HTERT RPE-1 (cell line): Measurements from ENCODE around the gene USP34.

Experiments used
- in situ Hi-C: fragments of 300-500 bp; cut with MboI; formaldehyde crosslinking; loops from 4 replicates; pipeline ENCODE4 v1.14.3; 2020; ENCODE audit warnings: low sequenced_read_pairs

USP34 gene

DNA sequence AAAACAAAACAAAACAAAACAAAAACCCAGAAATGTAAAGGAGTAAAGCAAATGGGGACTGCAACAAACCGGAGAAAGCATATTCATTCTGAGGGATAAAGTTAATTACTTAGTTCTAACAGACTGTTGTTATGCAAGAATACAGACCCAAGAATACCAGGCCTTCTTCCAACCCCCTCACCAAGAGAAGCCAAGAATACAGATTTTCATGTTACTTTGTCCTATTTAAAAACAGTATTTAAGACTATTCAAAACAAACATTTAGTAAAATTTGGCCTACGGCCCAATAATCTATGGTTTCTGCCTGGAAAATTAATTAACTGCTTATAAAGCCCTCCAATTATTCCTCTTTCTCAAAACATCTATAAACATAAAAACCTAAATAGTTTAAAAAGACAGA is 91.4 kb downstream of the USP34 start:
- in situ Hi-C loops, result no loop called here

DNA sequence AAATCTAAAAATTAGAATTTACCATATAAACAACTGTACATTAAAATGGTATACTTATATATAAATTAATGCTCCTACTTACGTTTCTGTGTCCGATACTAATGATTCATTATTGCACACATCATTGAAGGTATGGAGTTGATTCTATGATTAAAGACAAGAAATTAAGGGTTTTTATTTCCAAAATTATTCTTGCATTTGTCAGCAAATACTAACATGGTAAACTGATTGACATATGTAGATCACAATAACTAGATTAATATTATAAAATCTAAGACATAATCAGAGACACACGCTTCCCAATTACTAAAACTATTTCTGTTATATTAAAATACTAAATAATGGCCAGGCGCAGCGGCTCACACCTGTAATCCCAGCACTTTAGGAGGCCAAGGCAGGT is 92.6 kb downstream of the USP34 start:
- in situ Hi-C loops, result no loop called here

DNA sequence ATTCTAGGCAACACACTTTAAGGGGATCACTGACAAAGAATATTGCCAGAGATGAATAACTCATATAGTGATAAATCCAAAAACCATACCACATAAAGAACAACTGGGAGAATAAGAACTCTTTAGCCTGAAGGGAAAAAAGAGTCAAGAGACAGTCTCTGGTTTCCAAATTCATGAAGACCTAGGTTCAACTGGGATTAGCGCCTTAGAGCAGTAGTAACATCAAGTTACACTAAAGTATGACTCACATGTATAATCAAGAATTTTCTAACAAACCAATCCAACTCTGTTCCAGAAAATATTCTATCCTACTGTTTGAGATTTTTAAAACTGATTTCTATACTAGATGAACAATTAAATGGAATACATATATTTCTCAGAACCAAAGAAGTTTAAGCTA is 93.8 kb downstream of the USP34 start:
- in situ Hi-C loops, result no loop called here

DNA sequence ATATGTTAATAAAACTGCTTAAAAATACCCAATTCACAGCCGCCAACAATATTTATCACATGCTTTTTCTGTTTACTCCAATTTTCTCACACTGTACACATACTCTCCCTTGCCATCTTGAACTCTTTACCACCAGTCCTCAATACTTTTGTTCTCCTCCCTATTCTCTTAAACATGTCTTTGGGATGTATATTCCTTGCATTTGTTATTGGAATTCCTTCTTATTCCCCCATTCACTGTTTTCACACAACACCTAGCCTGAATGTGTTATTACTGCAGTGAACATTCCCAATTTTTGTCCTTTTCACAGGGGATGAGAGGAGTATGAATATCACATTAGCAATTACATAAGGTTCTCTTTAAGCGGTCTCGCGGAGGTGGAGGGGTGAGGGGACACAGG is 94.7 kb downstream of the USP34 start:
- in situ Hi-C loops, result no loop called here

DNA sequence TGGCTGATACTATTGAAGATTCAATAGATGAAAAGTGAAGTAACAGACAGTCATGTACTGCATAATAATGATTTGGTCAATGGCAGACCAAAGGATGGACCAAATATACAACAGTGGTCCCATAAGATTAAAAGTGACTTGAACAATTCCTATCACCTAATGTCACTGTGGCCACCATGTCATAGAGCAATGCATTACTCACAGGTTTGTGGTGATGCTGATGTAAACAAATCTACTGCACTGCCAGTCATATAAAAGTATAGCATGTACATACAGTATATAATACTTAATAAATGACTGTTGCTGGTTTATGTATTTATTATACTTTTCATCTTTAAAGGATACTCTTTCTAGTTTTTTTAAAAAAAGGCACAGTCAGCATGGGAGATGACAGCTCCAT is 99.9 kb downstream of the USP34 start:
- in situ Hi-C loops, result no loop called here

DNA sequence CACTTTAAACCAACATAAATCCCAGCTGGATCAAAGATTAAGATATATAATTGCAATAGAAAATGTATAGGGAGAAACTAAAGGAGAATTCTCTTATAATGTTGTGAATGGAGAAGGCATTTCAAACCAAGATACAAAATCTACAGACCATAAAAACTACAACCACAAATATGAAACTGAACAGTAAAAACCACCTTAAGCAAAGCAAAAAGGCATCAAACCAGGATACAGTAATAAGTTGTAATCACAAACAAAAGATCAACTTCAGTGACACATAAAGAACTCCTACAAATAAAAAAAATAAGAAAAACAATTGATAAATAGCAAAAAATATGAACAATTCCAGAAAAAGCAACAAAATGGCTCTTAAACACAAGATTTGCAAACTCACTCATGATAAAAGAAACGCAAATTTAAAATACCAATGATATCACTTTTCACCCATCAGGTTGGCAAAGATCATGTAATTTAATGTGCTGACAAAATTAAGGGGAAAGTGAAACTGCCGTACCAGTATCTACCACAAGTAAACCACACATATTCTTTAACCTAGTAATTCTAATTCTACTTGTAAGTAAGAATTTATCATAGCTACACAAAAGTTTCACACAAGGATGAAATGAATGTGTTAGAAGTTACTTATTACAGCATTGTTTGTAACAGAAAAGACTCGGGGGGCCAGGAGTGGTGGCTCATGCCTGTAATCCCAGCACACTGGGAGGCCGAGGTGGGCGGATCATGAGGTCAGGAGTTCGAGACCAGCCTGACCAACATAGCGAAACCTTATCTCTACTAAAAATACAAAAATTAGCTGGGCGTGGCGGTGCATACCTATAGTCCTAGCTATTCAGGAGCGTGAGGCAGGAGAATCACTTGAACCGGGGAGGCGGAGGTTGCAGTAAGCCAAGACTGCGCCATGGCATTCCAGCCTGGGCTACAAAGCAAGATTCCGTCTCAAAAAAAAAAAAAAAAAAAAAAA is 101.9 kb downstream of the USP34 start:
- in situ Hi-C loops, result no loop called here

DNA sequence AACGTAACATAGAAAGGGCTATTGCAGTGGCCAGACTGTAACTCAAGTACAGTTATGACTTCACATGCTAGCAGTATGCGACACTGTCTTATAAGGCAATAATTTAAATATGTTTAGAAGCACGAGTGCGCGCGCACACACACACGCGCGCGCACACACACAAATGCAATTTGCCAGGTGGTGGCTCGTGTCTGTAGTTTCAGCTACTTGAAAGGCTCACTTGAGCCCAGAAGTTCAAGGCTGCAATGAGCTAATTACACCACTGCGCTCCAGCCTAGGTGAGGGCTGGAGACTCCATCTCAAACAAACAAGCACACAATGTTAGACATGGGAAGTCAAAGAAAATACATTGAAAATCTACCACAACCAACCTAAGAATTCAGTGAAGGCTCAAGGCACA is 103.7 kb downstream of the USP34 start:
- in situ Hi-C loops, result no loop called here

DNA sequence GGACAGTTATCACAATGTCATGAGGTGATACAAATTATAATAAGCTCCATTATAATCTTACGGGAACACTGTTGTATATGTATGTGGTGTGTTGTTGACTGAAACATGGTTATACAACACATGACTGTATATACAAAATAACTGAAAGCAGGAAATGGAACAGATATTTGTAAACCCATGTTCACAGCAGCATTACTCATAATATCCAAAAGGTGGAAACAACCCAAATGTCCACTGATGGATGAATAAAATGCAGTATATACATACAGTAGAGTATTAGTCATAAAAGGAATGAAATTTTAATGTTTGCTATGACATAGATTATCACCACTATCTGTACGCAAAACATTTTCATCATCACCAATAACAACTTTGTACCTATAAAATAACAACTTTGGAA is 107.3 kb downstream of the USP34 start:
- in situ Hi-C loops, result no loop called here

DNA sequence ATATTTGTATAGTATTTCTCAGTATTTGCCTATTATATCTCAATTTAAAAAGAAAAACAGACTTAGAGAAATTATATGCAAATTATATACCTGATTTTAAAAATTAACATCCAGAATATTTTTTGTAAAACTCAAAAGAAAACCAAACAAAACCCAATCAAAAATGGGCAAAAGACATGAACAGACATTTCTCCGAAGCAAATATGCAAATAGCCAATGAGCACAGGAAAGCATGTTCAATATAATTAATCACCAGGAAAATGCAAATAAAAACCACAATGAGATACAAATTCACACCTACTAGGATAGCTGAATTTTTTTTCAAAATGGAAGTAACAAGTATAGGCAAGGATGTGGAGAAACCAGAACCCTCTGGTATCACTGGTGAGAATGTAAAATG is 108.0 kb downstream of the USP34 start:
- in situ Hi-C loops, result no loop called here

DNA sequence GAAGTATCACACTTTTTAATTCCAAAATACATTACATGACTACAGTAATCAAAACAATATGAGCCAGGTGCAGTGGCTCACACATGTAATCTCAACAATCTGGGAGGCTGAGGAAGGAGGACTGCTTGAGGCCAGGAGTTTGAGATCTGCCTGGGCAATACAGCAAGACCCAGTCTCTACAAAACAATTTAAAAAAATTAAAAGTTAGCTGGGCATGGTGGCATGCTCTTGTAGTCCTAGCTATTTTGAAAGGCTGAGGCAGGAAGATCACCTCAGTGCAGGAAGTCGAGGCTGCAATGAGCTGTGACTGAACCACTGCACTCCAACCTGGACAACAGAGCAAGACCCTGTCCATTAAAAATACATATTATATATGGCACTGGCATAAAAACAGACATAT is 109.8 kb downstream of the USP34 start:
- in situ Hi-C loops, result no loop called here

DNA sequence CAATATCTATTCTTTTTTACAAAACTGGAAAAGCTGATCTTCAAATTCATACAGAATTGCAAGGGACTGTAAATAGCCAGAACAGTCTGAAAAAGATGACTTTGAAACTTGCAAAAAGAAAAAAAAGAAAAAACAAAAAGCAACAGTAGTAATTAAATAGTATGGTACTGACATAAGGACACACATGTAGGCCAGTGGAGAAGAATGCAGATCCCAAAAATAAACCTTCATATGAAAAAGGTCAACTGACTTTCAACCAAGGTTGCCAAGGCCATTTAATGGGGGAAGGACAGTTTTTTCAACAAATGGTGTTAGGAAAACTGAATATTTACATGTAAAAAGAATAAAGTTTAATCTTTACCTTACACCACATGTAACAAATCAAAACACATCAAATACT is 111.8 kb downstream of the USP34 start:
- in situ Hi-C loops, result no loop called here

DNA sequence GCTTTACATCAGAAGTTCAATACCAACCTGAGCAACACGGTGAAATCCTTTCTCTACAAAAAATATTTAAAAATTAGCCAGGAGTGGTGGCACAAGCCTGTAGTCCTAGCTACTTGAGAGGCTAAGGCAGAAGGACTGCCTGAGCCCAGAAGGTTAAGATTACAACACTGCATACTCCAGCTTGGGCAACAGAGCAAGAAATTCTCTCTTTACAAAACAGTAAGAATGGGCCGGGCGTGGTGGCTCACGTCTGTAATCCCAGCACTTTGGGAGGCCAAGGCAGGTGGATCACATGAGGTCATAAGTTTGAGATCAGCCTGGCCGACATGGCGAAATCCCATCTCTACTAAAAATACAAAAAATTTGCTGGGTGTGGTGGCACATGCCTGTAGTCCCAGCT is 113.2 kb downstream of the USP34 start:
- in situ Hi-C loops, result no loop called here

DNA sequence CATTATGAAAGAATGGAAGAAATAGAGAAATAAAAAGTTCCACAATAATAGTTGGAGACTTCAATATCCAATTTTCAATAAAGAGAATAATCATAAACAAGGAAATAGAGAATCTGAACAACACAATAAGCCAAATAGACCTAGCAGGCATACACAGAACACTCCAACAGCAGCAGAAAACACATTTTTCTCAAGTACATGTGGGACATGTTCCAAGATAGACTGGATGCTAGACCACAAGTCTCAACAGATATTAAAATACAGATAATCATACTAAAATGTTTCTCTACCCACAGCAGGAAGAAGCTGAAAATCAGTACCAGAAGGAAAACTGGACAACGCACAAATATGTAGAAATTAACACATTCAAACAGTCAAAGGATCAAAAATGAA is 113.9 kb downstream of the USP34 start:
- in situ Hi-C loops, result no loop called here

DNA sequence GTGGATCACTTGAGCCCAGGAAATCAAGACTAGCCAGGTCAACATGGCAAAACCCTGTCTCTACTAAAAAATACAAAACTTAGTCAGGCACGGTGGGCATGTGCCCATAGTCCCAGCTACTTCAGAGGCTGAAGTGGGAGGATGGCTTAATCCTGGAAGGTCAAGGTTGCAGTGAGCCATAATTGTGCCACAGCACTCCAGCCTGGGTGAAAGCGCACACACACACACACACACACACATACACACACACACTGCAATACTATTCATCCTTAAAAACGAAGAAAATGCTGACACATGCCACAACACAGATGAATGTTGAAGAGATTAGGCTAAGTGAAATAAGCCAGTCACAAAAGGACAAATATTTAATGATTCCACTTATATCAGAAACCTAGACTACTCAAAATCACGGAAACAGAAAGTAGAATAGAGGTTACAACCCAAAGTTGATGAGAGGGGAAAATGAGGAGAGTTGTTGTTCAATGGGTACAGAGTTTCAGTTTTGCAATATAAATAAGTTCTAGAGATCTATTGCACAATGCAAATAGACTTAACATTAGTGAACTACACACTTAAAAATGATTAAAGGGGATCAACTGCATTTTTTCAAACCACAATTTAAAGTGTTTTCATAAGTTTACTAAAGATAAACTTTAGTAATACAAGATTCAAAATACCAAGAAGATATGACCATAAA is 114.5 kb downstream of the USP34 start:
- in situ Hi-C loops, result no loop called here

DNA sequence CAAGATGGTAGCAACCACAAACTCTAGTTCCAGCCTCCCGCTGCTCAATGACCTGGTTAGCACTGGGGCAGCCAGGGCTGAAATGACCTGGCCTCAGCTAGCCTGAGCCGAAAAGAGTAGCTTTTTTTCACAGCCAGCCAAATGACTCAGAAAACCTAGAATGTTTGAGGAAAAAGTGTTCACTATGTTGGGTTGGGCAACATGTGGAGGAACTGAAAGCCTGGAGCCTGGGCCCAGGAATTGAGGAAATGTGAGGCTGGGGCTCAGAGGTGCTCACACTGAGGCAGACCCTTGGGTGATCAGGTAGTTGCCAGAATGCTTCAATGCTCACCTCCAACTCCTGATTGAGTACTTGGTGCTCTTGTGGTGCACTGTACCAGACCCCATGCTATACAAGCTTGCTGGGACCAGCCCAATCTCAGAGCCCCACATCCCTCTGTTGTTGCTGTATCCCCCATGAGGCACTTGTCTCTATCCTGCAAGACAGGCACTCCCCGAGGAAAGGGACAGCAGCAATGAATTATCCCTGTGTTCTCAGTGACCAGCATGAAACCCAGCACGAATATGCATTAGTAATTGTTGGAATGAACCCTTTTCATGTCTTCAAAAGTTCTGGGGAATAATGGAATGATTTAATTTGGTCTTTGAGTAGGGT is 116.2 kb downstream of the USP34 start:
- in situ Hi-C loops, result no loop called here

DNA sequence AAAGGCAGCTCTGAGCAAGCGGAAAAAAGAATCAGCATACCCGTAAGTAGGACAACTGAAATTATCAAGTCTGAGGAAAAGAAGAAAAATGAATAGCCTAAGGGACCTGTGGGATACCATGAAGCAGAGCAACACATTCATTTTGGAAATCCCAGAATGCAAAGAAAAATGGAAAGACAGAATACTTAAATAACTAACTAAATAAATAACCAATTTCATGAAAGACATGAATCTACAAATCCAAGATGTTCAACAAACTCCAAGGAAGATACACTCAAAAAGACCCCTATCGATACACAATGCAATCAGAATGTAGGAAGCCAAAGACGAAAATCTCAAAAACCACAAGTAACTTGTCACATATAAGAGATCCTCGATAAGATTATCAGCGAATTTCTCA is 117.0 kb downstream of the USP34 start:
- in situ Hi-C loops, result no loop called here

DNA sequence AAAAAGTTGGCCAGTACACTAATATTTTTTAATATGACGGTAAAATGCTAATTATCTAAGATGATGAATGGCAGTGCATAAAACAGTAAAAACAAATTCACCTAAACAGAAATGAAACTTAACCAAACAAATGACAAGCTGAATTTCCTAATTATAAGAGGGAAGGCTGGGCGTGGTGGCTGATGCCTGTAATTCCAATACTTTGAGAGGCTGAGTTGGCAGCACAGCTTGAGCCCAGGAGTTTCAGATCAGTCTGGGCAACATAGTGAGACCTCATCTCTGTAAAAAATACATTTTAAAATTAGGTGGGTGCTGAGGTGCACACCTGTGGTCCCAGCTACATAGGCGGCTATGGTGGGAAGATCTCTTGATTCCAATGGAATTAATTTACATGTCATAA is 120.1 kb downstream of the USP34 start:
- in situ Hi-C loops, result no loop called here

DNA sequence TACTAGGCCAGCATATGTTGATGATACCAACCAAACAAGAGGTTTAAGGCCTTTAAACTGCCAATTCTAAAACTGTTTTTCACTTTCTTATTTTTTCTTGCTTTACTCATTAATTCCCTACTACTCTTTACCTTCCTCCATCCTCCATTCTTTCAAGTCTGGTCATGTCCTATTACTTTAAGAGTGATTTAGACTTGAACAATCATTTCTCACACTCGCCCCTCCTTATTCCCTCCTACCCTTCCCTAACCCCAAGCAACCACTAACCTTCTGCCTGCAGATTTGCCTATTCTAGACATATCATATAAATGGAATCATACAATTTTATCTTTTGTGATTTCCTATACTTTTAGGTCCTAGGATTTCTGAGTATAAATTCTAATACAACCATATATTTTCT is 127.7 kb downstream of the USP34 start:
- in situ Hi-C loops, result no loop called here

DNA sequence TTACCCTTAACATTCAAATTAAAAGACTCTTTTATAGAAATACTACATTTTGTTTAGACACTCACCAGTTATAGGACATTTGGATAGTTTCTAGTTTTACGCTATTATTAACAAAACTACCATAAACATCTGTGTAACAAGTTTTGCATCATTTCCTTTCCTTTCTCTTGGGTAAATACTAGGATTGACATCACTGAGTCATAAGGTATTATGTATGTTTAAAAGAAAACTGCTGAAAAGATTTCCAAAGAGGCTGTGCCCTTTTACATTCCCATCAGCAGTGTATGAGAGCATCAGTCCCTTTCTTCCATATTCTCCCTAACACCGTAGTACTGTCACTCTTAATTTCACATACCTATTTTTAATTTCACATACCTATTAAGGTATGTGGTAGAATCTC is 130.6 kb downstream of the USP34 start:
- in situ Hi-C loops, result no loop called here

DNA sequence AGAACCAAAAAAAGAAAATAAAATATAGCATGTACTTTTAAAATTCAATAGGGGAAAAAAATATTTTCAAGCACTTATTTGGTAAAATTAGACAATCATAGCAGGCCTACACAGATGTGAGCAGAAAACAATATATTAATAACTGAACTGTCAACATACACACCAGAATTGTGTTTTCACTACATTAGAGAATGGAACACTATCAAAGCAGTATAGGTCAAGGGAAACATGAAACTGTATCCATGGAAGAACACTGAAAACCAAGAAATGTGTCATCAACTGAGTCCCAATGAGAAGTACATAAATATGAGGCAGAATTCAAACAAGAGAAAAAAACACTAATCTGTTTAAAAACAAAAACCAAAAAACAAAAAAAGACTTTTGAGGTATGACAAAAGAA is 132.4 kb downstream of the USP34 start:
- in situ Hi-C loops, result no loop called here

DNA sequence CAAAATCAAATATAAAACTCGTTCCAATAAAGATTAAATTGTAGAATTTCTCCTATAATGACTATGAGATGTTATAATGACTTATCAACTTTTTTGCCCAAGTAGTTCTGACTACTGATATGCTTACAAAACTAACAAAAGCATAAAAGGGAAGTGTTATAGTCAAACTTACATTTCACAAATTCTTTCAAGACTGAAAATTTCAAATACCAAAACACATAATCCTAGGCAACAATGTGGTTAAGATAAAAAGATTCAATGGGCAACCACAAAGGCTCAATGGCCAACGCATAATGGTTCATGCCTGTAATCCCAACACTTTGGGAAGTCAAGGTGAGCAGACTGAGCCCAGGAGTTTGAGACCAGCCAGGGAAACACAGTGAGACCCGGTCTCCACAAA is 135.7 kb downstream of the USP34 start:
- in situ Hi-C loops, result no loop called here

DNA sequence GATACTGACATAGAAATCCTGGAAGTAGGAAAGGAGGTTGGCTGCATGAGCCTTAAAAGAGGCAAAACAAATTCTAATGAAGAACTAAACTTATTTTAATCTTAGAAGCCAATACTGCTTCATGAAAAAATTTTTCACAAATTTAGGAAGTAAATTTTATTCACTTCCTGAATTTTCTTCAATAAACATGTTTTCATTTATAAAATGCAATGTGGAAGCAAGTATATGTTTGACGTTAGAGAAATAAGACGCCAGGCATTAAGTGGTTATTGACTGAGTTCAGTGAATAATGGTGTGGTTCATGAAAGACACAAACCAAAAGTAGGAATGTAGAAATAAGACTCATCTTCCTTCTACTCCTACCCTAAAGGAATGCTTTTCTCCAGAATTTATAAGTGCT is 136.4 kb downstream of the USP34 start:
- in situ Hi-C loops, result no loop called here
